NCI-H2107 treated with DMSO at 0.1 percent for 48 hours (cell line): ENCODE results near the gene TSKU.
A peak's percentile ranks its signal among the peaks of the same experiment; 100 is the strongest.

Source experiments
- DNase-seq: peaks from one replicate; lab custom pipeline; 2025; ENCODE audit not compliant: unreplicated experiment; lab: John Stamatoyannopoulos, UW

Gene TSKU

GRCh38 chr11:76783294-76783895, at the start of gene TSKU:
Gene TSKU (plus strand): TSS chr11:76783356. CDS start chr11:76795617, 12,261 bp downstream.
- no peak for DNase-seq

GRCh38 chr11:76733906-76734305, 49.2 kb upstream of the TSKU start:
- peak; percentile 57 for DNase-seq

GRCh38 chr11:76734456-76735420, 48.4 kb upstream of the TSKU start:
- peak; percentile 41 for DNase-seq

GRCh38 chr11:76735841-76736240, 47.3 kb upstream of the TSKU start:
- no peak for DNase-seq

GRCh38 chr11:76736266-76736665, 46.9 kb upstream of the TSKU start:
- no peak for DNase-seq

GRCh38 chr11:76736773-76737495, 46.2 kb upstream of the TSKU start:
- peak; percentile 84 for DNase-seq

GRCh38 chr11:76738618-76739240, 44.4 kb upstream of the TSKU start:
- no peak for DNase-seq

- DNase-seq = no peak
Observed at GRCh38 chr11:76739798-76740197, 43.4 kb upstream of the TSKU start.

GRCh38 chr11:76740772-76741171, 42.4 kb upstream of the TSKU start:
- no peak for DNase-seq

GRCh38 chr11:76742902-76743301, 40.3 kb upstream of the TSKU start:
- peak; percentile 11 for DNase-seq

GRCh38 chr11:76744186-76745043, 38.7 kb upstream of the TSKU start:
- no peak for DNase-seq

- no peak for DNase-seq
Observed at GRCh38 chr11:76745044-76745376, 38.1 kb upstream of the TSKU start.

GRCh38 chr11:76745561-76746207, 37.5 kb upstream of the TSKU start:
- DNase-seq = no peak

- DNase-seq = no peak
Observed at GRCh38 chr11:76747153-76747914, 35.8 kb upstream of the TSKU start.

GRCh38 chr11:76747915-76748860, 35.0 kb upstream of the TSKU start:
- DNase-seq = peak; percentile 44

- no peak for DNase-seq
Observed at GRCh38 chr11:76748948-76749347, 34.2 kb upstream of the TSKU start.

- DNase-seq = no peak
Observed at GRCh38 chr11:76750067-76750466, 33.1 kb upstream of the TSKU start.

GRCh38 chr11:76750746-76751145, 32.4 kb upstream of the TSKU start:
- no peak for DNase-seq
